ENCODE measurements around the gene NFE2L3.
"Not testable (repeated sequence)": the region's sequence is repeated elsewhere in the genome, so short reads cannot be mapped to it uniquely, and the experiment has no call there.

Gene NFE2L3

DNA sequence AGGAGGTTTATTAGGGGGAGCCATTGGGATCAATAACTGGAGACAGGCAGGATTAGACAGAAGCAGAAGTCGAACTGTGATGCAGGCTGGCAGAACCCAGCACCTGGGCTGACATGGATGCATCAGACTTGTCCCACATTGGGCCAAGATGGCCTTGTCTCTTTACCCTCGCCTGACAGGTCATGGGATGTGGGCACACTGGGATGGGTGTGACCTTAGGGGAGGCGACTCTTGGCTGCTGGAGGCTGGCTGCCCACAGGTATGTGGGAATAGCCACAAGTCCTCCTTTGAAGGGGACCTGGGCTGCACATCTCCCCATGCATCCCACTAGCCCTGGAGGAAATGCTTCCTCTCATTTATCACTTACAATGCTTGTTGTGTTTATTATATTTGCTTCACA, 17.3 kb downstream of the NFE2L3 start:
- no peak for DNase-seq

- DNase-seq = no peak
Measured at GRCh38 chr7:26170663-26171062, 18.7 kb downstream of the NFE2L3 start.

DNA sequence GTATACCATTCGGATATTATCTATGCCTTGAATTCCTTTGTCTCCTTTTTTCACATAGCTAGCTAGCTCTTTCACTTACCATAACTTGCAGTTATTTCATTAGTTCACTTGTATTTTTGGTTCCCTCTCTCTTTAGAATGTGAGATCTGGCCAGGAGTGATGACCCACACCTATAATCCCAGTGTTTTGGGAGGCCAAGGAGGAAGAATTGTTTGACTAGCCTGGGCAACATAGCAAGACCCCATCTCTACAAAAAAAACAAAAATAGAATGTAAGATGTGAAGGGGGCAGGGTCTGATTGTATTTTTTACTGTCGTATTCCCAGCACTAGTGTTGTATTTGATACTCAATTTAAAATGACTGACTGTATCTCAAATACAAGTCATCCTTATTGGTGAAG, 19.6 kb downstream of the NFE2L3 start:
- no peak for DNase-seq

GRCh38 chr7:26172048-26172447, 20.1 kb downstream of the NFE2L3 start:
- no peak for DNase-seq

- not testable (repeated sequence) for DNase-seq
Measured at GRCh38 chr7:26175903-26176302, 23.9 kb downstream of the NFE2L3 start.

- not testable (repeated sequence) for DNase-seq
Measured at GRCh38 chr7:26176696-26177095, 24.7 kb downstream of the NFE2L3 start.

DNA sequence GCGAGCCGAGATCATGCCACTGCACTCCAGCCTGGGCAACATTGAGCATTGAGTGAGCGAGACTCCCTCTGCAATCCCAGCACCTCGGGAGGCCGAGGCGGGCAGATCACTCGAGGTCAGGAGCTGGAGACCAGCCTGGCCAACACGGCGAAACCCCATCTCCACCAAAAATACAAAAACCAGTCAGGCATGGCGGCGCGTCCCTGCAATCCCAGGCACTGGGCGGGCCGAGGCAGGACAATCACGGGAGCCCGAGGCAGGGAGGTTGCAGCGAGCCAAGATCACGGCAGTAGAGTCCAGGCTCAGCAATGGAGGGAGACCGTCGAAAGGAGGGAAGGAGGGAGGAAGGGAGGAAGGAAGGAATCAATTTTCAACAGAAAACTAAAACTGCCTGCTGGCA, 25.3 kb downstream of the NFE2L3 start:
- not testable (repeated sequence) for DNase-seq

GRCh38 chr7:26178272-26178960, 26.4 kb downstream of the NFE2L3 start:
- no peak for DNase-seq

GRCh38 chr7:26179422-26179821, 27.4 kb downstream of the NFE2L3 start:
- DNase-seq = no peak

GRCh38 chr7:26179826-26180497, 28.0 kb downstream of the NFE2L3 start:
- no peak for DNase-seq

GRCh38 chr7:26180792-26181198, 28.8 kb downstream of the NFE2L3 start:
- DNase-seq = no peak

DNA sequence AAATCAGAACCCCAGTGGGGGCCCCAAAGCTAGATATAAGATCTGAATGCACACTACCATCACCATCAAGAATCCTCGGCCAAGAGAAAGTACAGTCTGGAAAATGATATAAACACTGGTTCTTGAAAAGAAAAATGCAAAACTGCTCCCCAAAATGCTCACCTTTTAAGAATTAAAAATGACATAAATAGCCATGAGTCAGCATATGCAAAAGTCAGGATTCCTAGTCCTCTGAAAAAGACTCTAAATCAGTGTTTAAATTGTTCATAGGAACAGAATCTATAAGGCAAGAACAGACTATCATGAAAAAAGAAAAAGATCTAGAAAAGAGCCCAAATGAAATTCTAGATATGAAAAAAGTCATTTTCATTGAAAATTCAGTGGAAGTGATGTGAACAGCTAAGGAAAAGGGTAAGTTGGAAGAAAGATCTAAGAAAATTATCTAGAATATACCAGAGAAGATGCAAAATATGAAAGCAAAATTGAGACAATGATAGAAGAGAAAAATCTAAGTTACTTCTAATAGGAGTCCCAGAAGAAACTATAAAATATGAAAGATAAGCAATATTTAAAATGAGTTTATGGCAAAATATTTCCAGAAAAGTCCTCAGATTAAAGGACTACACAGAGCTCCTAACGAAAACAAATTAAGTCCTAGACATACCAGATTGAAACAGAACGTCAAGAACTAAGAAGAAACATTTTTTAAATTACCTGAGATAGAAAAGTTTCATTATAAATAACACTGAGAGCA, 29.7 kb downstream of the NFE2L3 start:
- DNase-seq = no peak

DNA sequence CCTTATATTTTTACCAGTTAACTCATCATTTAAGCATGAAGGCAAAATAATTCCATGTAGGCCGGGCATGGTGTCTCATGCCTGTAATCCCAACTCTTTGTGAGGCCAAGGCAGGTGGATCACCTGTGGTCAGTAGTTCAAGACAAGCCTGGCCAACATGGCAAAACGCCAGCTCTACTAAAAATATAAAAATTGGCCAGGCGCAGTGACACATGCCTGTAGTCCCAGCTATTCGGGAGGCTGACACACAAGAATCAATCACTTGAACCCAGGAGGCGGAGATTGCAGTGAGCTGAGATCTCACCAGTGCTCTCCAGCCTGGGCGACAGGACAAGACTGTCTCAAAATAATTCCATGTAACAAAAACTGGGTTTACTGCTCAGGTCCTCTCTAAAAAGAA, 30.3 kb downstream of the NFE2L3 start:
- DNase-seq = no peak

DNA sequence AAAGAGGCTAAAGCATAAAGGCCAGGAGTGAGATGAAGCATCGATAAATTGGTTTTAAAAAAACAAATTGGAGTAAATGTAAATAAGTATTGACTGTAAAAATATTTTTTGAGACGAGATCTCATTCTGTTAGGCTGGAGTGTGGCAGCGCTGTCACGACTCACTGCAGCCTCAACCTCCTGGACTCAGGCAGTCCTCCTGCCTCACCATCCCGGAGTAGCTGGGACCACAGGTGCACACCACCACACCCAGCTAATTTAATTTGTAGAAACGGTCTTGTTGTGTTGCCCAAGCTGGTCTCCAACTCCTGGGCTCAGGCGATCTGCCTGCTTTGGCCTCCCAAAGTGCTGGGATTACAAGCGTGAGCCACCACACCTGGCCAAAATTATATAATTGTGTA, 30.7 kb downstream of the NFE2L3 start:
- DNase-seq = no peak

DNA sequence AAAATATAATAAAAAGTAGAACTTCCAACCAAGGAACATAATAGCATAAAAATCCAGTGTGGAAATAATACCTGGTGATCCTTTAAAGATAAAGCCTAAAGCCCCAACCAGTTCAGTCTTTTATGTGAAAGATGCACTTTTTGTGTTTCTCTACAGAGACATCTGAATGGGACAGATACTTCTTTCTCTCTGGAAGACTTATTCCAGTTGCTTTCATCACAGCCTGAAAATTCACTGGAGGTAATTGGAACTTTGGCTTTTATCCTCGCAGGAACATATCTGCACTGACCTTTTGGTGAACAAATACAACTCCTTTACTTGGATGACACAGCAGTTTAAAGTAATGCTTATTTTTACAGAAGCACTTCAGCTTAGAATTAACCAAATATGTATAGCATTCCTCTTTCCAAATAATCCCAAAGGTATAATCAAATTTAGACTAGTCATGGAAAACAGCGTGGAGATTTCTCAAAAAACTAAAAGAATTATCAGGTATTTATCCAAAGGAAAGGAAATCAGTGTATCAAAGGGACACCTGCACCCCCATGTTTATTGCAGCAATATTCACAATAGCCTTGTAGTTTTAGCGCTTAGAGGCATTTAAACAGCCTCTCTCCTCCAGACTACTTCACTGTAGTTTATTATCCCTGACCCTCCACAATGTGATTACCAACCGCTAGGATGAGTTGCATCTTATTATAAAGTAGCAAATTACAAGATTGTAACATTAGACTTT, 31.7 kb downstream of the NFE2L3 start:
- DNase-seq = no peak

DNA sequence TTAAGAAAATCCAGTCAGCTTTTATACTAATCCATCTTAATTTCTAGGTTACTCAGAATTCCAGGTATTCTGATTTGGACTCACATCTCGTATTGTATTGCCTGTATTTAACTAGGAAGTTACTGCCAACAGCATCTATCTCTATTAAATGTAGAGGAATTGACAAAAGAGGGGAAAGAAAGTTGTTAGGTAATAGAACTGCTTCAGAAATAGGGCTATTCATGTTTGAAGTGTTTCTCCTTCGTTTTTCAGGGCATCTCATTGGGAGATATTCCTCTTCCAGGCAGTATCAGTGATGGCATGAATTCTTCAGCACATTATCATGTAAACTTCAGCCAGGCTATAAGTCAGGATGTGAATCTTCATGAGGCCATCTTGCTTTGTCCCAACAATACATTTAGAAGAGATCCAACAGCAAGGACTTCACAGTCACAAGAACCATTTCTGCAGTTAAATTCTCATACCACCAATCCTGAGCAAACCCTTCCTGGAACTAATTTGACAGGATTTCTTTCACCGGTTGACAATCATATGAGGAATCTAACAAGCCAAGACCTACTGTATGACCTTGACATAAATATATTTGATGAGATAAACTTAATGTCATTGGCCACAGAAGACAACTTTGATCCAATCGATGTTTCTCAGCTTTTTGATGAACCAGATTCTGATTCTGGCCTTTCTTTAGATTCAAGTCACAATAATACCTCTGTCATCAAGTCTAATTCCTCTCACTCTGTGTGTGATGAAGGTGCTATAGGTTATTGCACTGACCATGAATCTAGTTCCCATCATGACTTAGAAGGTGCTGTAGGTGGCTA, 32.5 kb downstream of the NFE2L3 start:
- not testable (repeated sequence) for DNase-seq

DNA sequence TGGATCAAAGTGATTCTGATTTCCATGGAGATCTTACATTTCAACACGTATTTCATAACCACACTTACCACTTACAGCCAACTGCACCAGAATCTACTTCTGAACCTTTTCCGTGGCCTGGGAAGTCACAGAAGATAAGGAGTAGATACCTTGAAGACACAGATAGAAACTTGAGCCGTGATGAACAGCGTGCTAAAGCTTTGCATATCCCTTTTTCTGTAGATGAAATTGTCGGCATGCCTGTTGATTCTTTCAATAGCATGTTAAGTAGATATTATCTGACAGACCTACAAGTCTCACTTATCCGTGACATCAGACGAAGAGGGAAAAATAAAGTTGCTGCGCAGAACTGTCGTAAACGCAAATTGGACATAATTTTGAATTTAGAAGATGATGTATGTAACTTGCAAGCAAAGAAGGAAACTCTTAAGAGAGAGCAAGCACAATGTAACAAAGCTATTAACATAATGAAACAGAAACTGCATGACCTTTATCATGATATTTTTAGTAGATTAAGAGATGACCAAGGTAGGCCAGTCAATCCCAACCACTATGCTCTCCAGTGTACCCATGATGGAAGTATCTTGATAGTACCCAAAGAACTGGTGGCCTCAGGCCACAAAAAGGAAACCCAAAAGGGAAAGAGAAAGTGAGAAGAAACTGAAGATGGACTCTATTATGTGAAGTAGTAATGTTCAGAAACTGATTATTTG, 33.3 kb downstream of the NFE2L3 start:
- DNase-seq = no peak

GRCh38 chr7:26185844-26186180, 33.8 kb downstream of the NFE2L3 start:
- no peak for DNase-seq

GRCh38 chr7:26186364-26187311, 34.6 kb downstream of the NFE2L3 start:
- no peak for DNase-seq

- no peak for DNase-seq
Measured at GRCh38 chr7:26187380-26188205, 35.6 kb downstream of the NFE2L3 start.
